ENCODE measurements around the gene PCBP3. TPM values are rescaled to one million over a fixed set of nuclear protein-coding genes. Genes with fewer than 3 reads are reported as not detected.

The PCBP3 gene
- total RNA-seq, 6 experiments from 2014 or later, result not detected

- H3K4me1 Mint-ChIP-seq (ENCODE audit: low read depth), result peaks cover 8% of the 10 kb centered on the region; the same call in 1 of the 2 replicates
- TF ChIP-seq, protein P1, sequence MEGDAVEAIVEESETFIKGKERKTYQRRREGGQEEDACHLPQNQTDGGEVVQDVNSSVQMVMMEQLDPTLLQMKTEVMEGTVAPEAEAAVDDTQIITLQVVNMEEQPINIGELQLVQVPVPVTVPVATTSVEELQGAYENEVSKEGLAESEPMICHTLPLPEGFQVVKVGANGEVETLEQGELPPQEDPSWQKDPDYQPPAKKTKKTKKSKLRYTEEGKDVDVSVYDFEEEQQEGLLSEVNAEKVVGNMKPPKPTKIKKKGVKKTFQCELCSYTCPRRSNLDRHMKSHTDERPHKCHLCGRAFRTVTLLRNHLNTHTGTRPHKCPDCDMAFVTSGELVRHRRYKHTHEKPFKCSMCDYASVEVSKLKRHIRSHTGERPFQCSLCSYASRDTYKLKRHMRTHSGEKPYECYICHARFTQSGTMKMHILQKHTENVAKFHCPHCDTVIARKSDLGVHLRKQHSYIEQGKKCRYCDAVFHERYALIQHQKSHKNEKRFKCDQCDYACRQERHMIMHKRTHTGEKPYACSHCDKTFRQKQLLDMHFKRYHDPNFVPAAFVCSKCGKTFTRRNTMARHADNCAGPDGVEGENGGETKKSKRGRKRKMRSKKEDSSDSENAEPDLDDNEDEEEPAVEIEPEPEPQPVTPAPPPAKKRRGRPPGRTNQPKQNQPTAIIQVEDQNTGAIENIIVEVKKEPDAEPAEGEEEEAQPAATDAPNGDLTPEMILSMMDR (IDR thresholded peaks at IDR 0.05), result no peak
- no peak overlapping the region for H3K4me3 Mint-ChIP-seq
- H3K27ac Mint-ChIP-seq, result no peak overlapping the region
- no peaks in the 10 kb centered on the region for H3K9me3 Mint-ChIP-seq
- peaks cover 17% of the 10 kb centered on the region for H3K27me3 Mint-ChIP-seq (ENCODE audit: insufficient read depth)
- no peaks in the 10 kb centered on the region for H3K36me3 Mint-ChIP-seq (ENCODE audit: low read depth)
- DNase-seq, result no peak
These were observed 269.9 kb downstream of the PCBP3 start for GRCh38 chr21:45913418-45913765.

DNA sequence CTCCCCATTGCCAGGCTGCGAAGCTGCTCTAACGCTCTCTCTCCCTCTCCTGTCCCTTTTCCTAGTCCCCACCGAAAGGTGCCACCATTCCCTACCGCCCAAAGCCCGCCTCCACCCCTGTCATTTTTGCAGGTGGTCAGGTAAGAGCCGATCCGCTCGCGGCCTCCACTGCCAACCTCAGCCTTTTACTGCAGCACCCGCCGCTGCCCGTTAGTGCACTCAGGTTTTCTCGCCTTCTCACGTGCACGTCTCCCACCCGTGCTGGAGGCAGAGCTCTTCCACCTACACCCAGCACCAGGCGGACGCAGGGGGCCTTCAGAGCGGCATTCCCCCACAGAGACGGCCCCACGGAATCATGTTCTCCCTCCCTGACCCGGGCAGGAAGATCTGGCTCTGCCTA, 270.4 kb downstream of the PCBP3 start:
- no peak overlapping the region for H3K4me3 Mint-ChIP-seq
- no peak for DNase-seq
- H3K27ac Mint-ChIP-seq, result no peak overlapping the region
- H3K27me3 Mint-ChIP-seq (ENCODE audit: insufficient read depth), result peaks cover 19% of the 10 kb centered on the region
- H3K36me3 Mint-ChIP-seq (ENCODE audit: low read depth), result no peaks in the 10 kb centered on the region
- peaks cover 8% of the 10 kb centered on the region; the same call in 1 of the 2 replicates for H3K4me1 Mint-ChIP-seq (ENCODE audit: low read depth)
- TF ChIP-seq, protein P1 (IDR thresholded peaks at IDR 0.05), result no peak
- H3K9me3 Mint-ChIP-seq, result no peaks in the 10 kb centered on the region

- TF ChIP-seq, protein P1 (IDR thresholded peaks at IDR 0.05), result no peak
- no peak overlapping the region for H3K27ac Mint-ChIP-seq
- peaks cover 8% of the 10 kb centered on the region; the same call in 1 of the 2 replicates for H3K4me1 Mint-ChIP-seq (ENCODE audit: low read depth)
- H3K9me3 Mint-ChIP-seq, result no peaks in the 10 kb centered on the region
- DNase-seq, result no peak
- no peak overlapping the region for H3K4me3 Mint-ChIP-seq
- H3K27me3 Mint-ChIP-seq (ENCODE audit: insufficient read depth), result peaks cover 23% of the 10 kb centered on the region
- H3K36me3 Mint-ChIP-seq (ENCODE audit: low read depth), result no peaks in the 10 kb centered on the region
These were observed 270.9 kb downstream of the PCBP3 start for GRCh38 chr21:45914321-45914845.

DNA sequence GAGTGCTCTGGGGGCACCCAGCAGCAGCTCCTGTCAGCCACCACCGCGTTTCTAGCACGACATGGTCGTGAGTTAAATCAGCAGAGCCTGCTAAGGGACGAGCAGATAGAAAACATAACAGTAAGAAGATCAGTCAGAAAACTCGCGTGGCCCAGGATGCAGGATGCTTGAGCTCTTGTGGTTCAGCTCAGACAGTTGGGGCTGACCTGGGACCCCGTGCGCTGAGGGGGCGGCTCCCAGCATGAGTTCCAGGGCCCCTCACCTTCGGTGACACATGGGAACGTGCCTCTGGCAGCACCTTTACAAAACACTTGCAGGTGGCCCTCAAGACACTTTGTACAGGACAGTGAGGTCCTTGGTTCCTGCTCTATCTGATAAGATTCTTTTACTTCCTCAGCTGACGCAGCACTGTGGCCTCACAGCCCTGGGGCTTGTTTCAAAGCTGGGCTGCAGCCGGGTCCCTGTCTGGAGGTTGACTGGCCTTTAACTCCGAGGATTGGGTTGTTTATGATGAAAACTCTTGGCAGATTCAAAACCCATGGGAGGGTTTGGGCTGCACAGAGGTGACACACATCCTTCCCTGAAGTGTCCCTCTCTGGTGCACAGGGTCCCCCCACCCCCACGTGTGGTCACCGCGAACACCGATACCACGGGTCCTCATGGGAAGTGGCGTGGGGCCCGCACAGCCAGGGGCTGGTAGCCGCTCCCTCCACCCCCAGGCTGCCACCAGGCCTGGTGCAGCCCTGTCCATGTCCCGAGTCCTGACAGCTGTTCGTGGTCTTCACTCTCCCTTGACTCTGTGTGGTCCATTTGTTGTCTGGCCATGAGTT, 272.7 kb downstream of the PCBP3 start:
- no peak for DNase-seq
- TF ChIP-seq, protein P1 (IDR thresholded peaks at IDR 0.05), result no peak
- H3K4me1 Mint-ChIP-seq (ENCODE audit: low read depth), result peaks cover 8% of the 10 kb centered on the region

GRCh38 chr21:45917241-45917640, 273.7 kb downstream of the PCBP3 start:
- Mint-ChIP-seq H3K9me3 (no peaks in the 10 kb centered on the region), H3K4me3 (no peak overlapping the region), H3K36me3 (ENCODE audit: low read depth) (no peaks in the 10 kb centered on the region), H3K27me3 (ENCODE audit: insufficient read depth) (peaks cover 17% of the 10 kb centered on the region), H3K4me1 (ENCODE audit: low read depth) (peaks cover 8% of the 10 kb centered on the region), H3K27ac (no peak overlapping the region)
- TF ChIP-seq, protein P1 (IDR thresholded peaks at IDR 0.05), result no peak
- DNase-seq, result no peak

More for the DNA sequence above, 272.7 kb downstream of the PCBP3 start:
- Mint-ChIP-seq H3K9me3 (no peaks in the 10 kb centered on the region), H3K36me3 (ENCODE audit: low read depth) (no peaks in the 10 kb centered on the region), H3K27me3 (ENCODE audit: insufficient read depth) (peaks cover 25% of the 10 kb centered on the region), H3K27ac (no peak overlapping the region), H3K4me3 (no peak overlapping the region)

Measured in HFFc6 (cell line).